Parathyroid adenoma (tissue), 2 donors: ENCODE data around the gene STIM2.

Source experiments
- H2AFZ ChIP-seq: fragments of 300-600 bp; sonication (generic); one replicate; pipeline ENCODE4 v1.7.0; 2017; ENCODE audit warnings: antibody characterized with exemption, mild to moderate bottlenecking
- H3K27ac ChIP-seq: fragments of 300-600 bp; sonication (generic); one replicate; pipeline ENCODE4 v1.7.0; 2017
- H3K27me3 ChIP-seq: fragments of 300-600 bp; sonication (generic); one replicate; pipeline ENCODE4 v1.7.0; 2017; ENCODE audit warnings: low read length; ENCODE audit not compliant: control insufficient read depth, insufficient read depth
- H3K36me3 ChIP-seq: fragments of 300-600 bp; sonication (generic); one replicate; pipeline ENCODE4 v1.7.0; 2017; ENCODE audit warnings: low read length; ENCODE audit not compliant: control insufficient read depth, insufficient read depth
- H3K4me1 ChIP-seq: fragments of 300-600 bp; sonication (generic); one replicate; pipeline ENCODE4 v1.7.0; 2017; ENCODE audit warnings: control low read depth
- H3K4me2 ChIP-seq: fragments of 300-600 bp; sonication (generic); one replicate; pipeline ENCODE4 v1.7.0; 2017; ENCODE audit warnings: low read length
- H3K4me3 ChIP-seq: fragments of 300-600 bp; sonication (generic); one replicate; pipeline ENCODE4 v1.7.0; 2017; ENCODE audit warnings: low read depth, low read length
- H3K79me2 ChIP-seq: fragments of 300-600 bp; sonication (generic); one replicate; pipeline ENCODE4 v1.7.0; 2017; ENCODE audit warnings: control low read depth
- H3K9ac ChIP-seq: fragments of 300-600 bp; sonication (generic); one replicate; pipeline ENCODE4 v1.7.0; 2017; ENCODE audit warnings: mild to moderate bottlenecking
- H3K9me3 ChIP-seq: fragments of 300-600 bp; sonication (generic); one replicate; pipeline ENCODE4 v1.7.0; 2017; ENCODE audit warnings: low read length; ENCODE audit not compliant: control insufficient read depth
- TF ChIP-seq, protein P1 (sequence below): fragments of 300-600 bp; sonication (generic); IDR thresholded peaks from one replicate; pipeline ENCODE4 v1.7.0; 2017; ENCODE audit warnings: antibody characterized with exemption, mild to moderate bottlenecking
- donor health status: primary hyperparathyroidism.

STIM2 gene

DNA sequence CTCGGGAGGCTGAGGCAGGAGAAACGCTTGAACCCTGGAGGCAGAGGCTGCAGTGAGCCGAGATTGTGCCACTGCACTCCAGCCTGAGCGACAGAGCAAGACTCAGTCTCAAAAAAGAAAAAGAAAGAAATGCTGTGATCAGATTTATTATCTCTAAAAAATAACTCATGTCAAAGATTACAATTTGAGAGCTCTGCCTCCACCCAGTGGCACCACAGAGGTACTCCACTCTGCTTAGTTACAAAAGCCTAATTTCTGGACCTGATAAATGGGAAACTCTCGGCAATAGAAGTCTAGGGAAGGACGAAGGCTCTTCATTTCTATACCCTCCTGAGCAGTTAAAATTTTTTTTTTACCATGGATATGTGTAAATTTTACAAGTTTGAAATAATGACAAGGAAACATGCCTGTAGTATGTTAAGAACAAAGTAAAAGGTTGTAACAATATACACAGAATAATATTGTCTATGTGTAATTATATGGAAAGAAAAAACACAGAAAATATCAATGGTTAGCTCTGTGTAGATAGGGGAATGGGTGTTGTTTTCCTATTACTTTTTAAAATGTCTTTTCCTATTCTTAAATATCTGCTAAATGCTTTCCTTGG is 149.8 kb downstream of the STIM2 start:
- H3K27me3 ChIP-seq = no peaks in the 10 kb centered on the region
- H3K4me3 ChIP-seq = no peak overlapping the region
- H3K9me3 ChIP-seq = no peaks in the 10 kb centered on the region
- H3K4me1 ChIP-seq = no peaks in the 10 kb centered on the region
- H3K27ac ChIP-seq = no peak overlapping the region
- H2AFZ ChIP-seq = no peak overlapping the region
- no peak overlapping the region for H3K9ac ChIP-seq
- H3K36me3 ChIP-seq = no peaks in the 10 kb centered on the region
- H3K79me2 ChIP-seq = no peaks in the 10 kb centered on the region
- TF ChIP-seq, protein P1, sequence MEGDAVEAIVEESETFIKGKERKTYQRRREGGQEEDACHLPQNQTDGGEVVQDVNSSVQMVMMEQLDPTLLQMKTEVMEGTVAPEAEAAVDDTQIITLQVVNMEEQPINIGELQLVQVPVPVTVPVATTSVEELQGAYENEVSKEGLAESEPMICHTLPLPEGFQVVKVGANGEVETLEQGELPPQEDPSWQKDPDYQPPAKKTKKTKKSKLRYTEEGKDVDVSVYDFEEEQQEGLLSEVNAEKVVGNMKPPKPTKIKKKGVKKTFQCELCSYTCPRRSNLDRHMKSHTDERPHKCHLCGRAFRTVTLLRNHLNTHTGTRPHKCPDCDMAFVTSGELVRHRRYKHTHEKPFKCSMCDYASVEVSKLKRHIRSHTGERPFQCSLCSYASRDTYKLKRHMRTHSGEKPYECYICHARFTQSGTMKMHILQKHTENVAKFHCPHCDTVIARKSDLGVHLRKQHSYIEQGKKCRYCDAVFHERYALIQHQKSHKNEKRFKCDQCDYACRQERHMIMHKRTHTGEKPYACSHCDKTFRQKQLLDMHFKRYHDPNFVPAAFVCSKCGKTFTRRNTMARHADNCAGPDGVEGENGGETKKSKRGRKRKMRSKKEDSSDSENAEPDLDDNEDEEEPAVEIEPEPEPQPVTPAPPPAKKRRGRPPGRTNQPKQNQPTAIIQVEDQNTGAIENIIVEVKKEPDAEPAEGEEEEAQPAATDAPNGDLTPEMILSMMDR = peak; percentile 70
- H3K4me2 ChIP-seq = no peak overlapping the region

GRCh38 chr4:27011401-27011800 is 150.8 kb downstream of the STIM2 start:
- Histone ChIP-seq H3K9me3 (no peaks in the 10 kb centered on the region), H3K4me1 (no peaks in the 10 kb centered on the region), H3K79me2 (no peaks in the 10 kb centered on the region), H3K36me3 (no peaks in the 10 kb centered on the region), H2AFZ (no peak overlapping the region), H3K4me2 (no peak overlapping the region), H3K27me3 (no peaks in the 10 kb centered on the region), H3K9ac (no peak overlapping the region), H3K27ac (no peak overlapping the region), H3K4me3 (no peak overlapping the region)
- TF ChIP-seq, protein P1 = no peak

GRCh38 chr4:27013012-27013411 is 152.4 kb downstream of the STIM2 start:
- Histone ChIP-seq H3K79me2 (no peaks in the 10 kb centered on the region), H3K4me1 (no peaks in the 10 kb centered on the region), H2AFZ (no peak overlapping the region), H3K27ac (no peak overlapping the region), H3K9me3 (no peaks in the 10 kb centered on the region), H3K27me3 (no peaks in the 10 kb centered on the region), H3K36me3 (no peaks in the 10 kb centered on the region), H3K9ac (no peak overlapping the region), H3K4me3 (no peak overlapping the region), H3K4me2 (no peak overlapping the region)
- TF ChIP-seq, protein P1 = no peak

- Histone ChIP-seq H3K27me3 (no peaks in the 10 kb centered on the region), H3K9ac (no peak overlapping the region), H3K4me2 (no peak overlapping the region), H3K9me3 (no peaks in the 10 kb centered on the region), H3K4me1 (no peaks in the 10 kb centered on the region), H3K79me2 (no peaks in the 10 kb centered on the region), H2AFZ (no peak overlapping the region), H3K4me3 (no peak overlapping the region), H3K36me3 (no peaks in the 10 kb centered on the region), H3K27ac (no peak overlapping the region)
- TF ChIP-seq, protein P1 = no peak
Measured at GRCh38 chr4:27016551-27016950, 155.9 kb downstream of the STIM2 start.

GRCh38 chr4:27017623-27018022 is 157.0 kb downstream of the STIM2 start:
- no peak overlapping the region for H2AFZ ChIP-seq
- no peaks in the 10 kb centered on the region for H3K4me1 ChIP-seq
- no peak overlapping the region for H3K4me2 ChIP-seq
- no peak overlapping the region for H3K4me3 ChIP-seq
- no peak overlapping the region for H3K9ac ChIP-seq
- no peaks in the 10 kb centered on the region for H3K27me3 ChIP-seq
- no peaks in the 10 kb centered on the region for H3K79me2 ChIP-seq
- no peaks in the 10 kb centered on the region for H3K9me3 ChIP-seq
- H3K27ac ChIP-seq = no peak overlapping the region
- no peaks in the 10 kb centered on the region for H3K36me3 ChIP-seq
- TF ChIP-seq, protein P1 = no peak
